ENCODE data around the gene TMEM132A.

TMEM132A gene, protein sequence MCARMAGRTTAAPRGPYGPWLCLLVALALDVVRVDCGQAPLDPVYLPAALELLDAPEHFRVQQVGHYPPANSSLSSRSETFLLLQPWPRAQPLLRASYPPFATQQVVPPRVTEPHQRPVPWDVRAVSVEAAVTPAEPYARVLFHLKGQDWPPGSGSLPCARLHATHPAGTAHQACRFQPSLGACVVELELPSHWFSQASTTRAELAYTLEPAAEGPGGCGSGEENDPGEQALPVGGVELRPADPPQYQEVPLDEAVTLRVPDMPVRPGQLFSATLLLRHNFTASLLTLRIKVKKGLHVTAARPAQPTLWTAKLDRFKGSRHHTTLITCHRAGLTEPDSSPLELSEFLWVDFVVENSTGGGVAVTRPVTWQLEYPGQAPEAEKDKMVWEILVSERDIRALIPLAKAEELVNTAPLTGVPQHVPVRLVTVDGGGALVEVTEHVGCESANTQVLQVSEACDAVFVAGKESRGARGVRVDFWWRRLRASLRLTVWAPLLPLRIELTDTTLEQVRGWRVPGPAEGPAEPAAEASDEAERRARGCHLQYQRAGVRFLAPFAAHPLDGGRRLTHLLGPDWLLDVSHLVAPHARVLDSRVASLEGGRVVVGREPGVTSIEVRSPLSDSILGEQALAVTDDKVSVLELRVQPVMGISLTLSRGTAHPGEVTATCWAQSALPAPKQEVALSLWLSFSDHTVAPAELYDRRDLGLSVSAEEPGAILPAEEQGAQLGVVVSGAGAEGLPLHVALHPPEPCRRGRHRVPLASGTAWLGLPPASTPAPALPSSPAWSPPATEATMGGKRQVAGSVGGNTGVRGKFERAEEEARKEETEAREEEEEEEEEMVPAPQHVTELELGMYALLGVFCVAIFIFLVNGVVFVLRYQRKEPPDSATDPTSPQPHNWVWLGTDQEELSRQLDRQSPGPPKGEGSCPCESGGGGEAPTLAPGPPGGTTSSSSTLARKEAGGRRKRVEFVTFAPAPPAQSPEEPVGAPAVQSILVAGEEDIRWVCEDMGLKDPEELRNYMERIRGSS

GRCh38 chr11:60924110-60924905 lies at the start of gene TMEM132A:
Gene TMEM132A (plus strand): TSS chr11:60924460. CDS start chr11:60924634, 174 bp downstream.
- peaks cover 21% of the 10 kb centered on the region for H3K36me3 ChIP-seq (ENCODE audit: low read depth)

GRCh38 chr11:60875366-60876167 lies 48.7 kb upstream of the TMEM132A start:
- no peaks in the 10 kb centered on the region for H3K9me3 ChIP-seq (ENCODE audit: severe bottlenecking)
- H3K27me3 ChIP-seq (ENCODE audit: insufficient read depth, poor library complexity, severe bottlenecking), result no peaks in the 10 kb centered on the region
- no peaks in the 10 kb centered on the region for H3K4me1 ChIP-seq (ENCODE audit: insufficient read depth, poor library complexity, severe bottlenecking)
- H3K36me3 ChIP-seq (ENCODE audit: low read depth), result peaks cover 7% of the 10 kb centered on the region
- ATAC-seq (ENCODE audit: low read depth) (no peak), DNase-seq (ENCODE audit: low spot score) (no peak)
- TF ChIP-seq, protein P1, sequence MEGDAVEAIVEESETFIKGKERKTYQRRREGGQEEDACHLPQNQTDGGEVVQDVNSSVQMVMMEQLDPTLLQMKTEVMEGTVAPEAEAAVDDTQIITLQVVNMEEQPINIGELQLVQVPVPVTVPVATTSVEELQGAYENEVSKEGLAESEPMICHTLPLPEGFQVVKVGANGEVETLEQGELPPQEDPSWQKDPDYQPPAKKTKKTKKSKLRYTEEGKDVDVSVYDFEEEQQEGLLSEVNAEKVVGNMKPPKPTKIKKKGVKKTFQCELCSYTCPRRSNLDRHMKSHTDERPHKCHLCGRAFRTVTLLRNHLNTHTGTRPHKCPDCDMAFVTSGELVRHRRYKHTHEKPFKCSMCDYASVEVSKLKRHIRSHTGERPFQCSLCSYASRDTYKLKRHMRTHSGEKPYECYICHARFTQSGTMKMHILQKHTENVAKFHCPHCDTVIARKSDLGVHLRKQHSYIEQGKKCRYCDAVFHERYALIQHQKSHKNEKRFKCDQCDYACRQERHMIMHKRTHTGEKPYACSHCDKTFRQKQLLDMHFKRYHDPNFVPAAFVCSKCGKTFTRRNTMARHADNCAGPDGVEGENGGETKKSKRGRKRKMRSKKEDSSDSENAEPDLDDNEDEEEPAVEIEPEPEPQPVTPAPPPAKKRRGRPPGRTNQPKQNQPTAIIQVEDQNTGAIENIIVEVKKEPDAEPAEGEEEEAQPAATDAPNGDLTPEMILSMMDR (IDR thresholded peaks at IDR 0.05; ENCODE audit: poor library complexity, severe bottlenecking), result no peak
- no peak overlapping the region for H3K4me3 ChIP-seq (ENCODE audit: severe bottlenecking)
- H3K27ac ChIP-seq (ENCODE audit: poor library complexity, severe bottlenecking), result no peak overlapping the region

More at GRCh38 chr11:60924110-60924905, at the start of gene TMEM132A:
- no peak for DNase-seq (ENCODE audit: low spot score)
- ATAC-seq (ENCODE audit: low read depth), result peak; percentile 86
- H3K27me3 ChIP-seq (ENCODE audit: insufficient read depth, poor library complexity, severe bottlenecking), result no peaks in the 10 kb centered on the region
- peak within 1 kb of the TSS; percentile 54 for H3K4me3 ChIP-seq (ENCODE audit: severe bottlenecking)
- H3K27ac ChIP-seq (ENCODE audit: poor library complexity, severe bottlenecking), result peak within 1 kb of the TSS; percentile 19
- H3K9me3 ChIP-seq (ENCODE audit: severe bottlenecking), result no peaks in the 10 kb centered on the region
- peaks cover 3% of the 10 kb centered on the region for H3K4me1 ChIP-seq (ENCODE audit: insufficient read depth, poor library complexity, severe bottlenecking)
- TF ChIP-seq, protein P1 (IDR thresholded peaks at IDR 0.05; ENCODE audit: poor library complexity, severe bottlenecking), result no peak

DNA sequence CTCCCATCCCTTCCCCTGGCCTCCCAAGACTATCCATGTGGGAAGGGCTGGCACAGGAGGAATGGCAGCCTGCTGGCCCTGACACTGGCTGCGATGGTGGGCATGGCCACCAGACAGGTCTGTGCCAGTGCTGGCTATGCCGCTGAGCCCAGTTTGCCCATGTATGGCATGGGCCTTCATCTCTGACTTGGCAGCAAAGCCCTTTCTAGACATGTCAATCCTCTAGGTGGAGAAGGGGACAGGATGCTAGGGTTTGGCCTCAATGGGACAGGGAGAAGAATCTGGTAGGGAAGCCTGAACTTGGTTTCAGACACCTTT lies 48.1 kb upstream of the TMEM132A start:
- no peak for ATAC-seq (ENCODE audit: low read depth)
- no peak overlapping the region for H3K27ac ChIP-seq (ENCODE audit: poor library complexity, severe bottlenecking)
- no peak for DNase-seq (ENCODE audit: low spot score)
- peaks cover 7% of the 10 kb centered on the region for H3K36me3 ChIP-seq (ENCODE audit: low read depth)
- TF ChIP-seq, protein P1 (IDR thresholded peaks at IDR 0.05; ENCODE audit: poor library complexity, severe bottlenecking), result no peak
- H3K4me3 ChIP-seq (ENCODE audit: severe bottlenecking), result no peak overlapping the region
- H3K27me3 ChIP-seq (ENCODE audit: insufficient read depth, poor library complexity, severe bottlenecking), result no peaks in the 10 kb centered on the region
- H3K4me1 ChIP-seq (ENCODE audit: insufficient read depth, poor library complexity, severe bottlenecking), result no peaks in the 10 kb centered on the region
- H3K9me3 ChIP-seq (ENCODE audit: severe bottlenecking), result no peaks in the 10 kb centered on the region

DNA sequence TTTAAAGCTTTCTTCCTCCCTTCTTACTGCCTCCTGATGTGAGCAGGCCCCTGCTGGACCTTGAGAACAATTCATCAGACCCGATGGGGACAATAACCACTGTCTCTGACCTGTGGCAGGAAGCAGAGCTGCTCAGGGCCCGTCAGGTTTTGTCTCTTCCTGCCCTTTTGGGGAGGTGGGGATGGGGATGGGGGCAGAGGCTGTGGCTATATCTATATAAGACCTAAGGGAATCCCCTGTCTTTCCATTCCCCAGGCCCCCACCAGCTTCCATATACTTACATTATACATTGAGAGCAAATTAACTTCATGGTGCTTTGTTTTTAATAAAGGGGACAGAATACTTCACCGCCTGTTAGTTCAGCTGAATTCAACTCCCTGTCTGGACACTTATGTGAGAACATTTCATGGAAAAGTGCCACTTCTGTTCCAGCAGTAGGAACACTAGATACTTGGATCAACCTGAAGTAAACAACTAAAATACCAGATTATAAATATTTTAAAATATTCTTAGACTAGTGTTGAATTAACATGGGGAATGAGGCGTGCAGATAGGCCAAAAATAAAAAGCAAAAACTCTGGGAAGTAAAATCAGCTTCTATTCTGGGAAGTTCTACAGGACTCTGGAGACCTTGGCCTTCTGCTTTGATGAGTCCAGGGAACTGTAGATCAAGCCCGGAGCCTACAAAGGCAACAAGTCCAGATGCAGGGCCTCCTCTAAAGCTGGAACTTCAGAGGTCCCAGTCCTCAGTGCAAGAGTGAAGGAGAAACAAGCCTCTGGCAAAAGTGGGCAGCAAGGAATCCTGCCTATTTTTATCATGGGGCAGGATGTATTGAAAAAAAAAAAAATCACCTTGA lies 45.8 kb upstream of the TMEM132A start:
- Histone ChIP-seq H3K36me3 (ENCODE audit: low read depth) (peaks cover 7% of the 10 kb centered on the region), H3K27me3 (ENCODE audit: insufficient read depth, poor library complexity, severe bottlenecking) (no peaks in the 10 kb centered on the region), H3K4me3 (ENCODE audit: severe bottlenecking) (no peak overlapping the region), H3K4me1 (ENCODE audit: insufficient read depth, poor library complexity, severe bottlenecking) (no peaks in the 10 kb centered on the region), H3K9me3 (ENCODE audit: severe bottlenecking) (no peaks in the 10 kb centered on the region), H3K27ac (ENCODE audit: poor library complexity, severe bottlenecking) (no peak overlapping the region)
- DNase-seq (ENCODE audit: low spot score), result no peak
- TF ChIP-seq, protein P1 (IDR thresholded peaks at IDR 0.05; ENCODE audit: poor library complexity, severe bottlenecking), result no peak
- no peak for ATAC-seq (ENCODE audit: low read depth)
